Progenitor cell of endocrine pancreas (in vitro differentiated cells): ENCODE results near the gene ICE1. TPM values are rescaled to one million over a fixed set of nuclear protein-coding genes. Genes with fewer than 3 reads are reported as not detected.
"Not testable (repeated sequence)": the region's sequence is repeated elsewhere in the genome, so short reads cannot be mapped to it uniquely, and the experiment has no call there.

Experiments
- DNase-seq: peaks from one replicate; pipeline ENCODE4 v3.0.0; 2021; ENCODE audit warnings: low spot score; ENCODE audit not compliant: unreplicated experiment
- H3K27ac Mint-ChIP-seq: 2 replicates; pipeline ENCODE4 v1.8.0; 2021; ENCODE audit warnings: mild to moderate bottlenecking, moderate library complexity, mixed read lengths
- H3K27me3 Mint-ChIP-seq: 2 replicates; pipeline ENCODE4 v1.8.0; 2021; ENCODE audit warnings: mixed read lengths
- H3K36me3 Mint-ChIP-seq: 2 replicates; pipeline ENCODE4 v1.8.0; 2022; ENCODE audit warnings: mixed read lengths; ENCODE audit not compliant: insufficient read depth
- H3K4me1 Mint-ChIP-seq: 2 replicates; pipeline ENCODE4 v1.8.0; 2021; ENCODE audit warnings: low read depth, mixed read lengths
- H3K4me3 Mint-ChIP-seq: 2 replicates; pipeline ENCODE4 v1.8.0; 2021; ENCODE audit warnings: low read depth, mild to moderate bottlenecking, moderate library complexity, mixed read lengths
- H3K9me3 Mint-ChIP-seq: 2 replicates; pipeline ENCODE4 v1.8.0; 2021; ENCODE audit warnings: low read depth, mixed read lengths
- total RNA-seq: library from RNA; stranded (reverse); gene quantifications from 2 replicates; pipeline ENCODE4 v1.2.1, GENCODE V29; 2021
- TF ChIP-seq, protein P1 (sequence below): fragments of 200-600 bp; sonication (generic); IDR thresholded peaks from one replicate; pipeline ENCODE4 v1.5.0; 2021; ENCODE audit warnings: antibody characterized with exemption, mild to moderate bottlenecking; ENCODE audit not compliant: unreplicated experiment

The ICE1 gene
- total RNA-seq, 1 donor from 2014 or later, result 40.0 TPM

DNA sequence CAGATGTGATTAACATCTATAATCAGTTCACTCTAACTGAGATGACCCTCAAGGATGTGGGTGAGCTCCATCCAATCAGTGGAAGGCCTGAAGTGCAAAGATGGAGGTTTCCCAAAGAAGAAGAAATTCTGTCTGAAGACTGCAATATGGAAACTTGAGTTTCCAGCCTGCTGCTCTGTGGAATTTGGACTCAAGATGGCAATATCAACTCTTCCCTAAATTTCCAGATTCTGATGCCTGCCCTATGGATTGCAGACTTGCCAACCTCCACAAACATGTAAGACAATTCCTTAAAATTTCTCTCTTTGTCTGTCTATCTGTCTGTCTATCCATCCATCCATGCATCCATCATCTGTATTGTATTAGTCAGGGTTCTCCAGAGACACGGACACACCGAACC, 85.9 kb downstream of the ICE1 start:
- Mint-ChIP-seq H3K27ac (no peak overlapping the region), H3K9me3 (peaks cover 9% of the 10 kb centered on the region), H3K36me3 (no peaks in the 10 kb centered on the region), H3K4me3 (no peak overlapping the region), H3K4me1 (peaks cover 5% of the 10 kb centered on the region), H3K27me3 (peaks cover 3% of the 10 kb centered on the region)
- DNase-seq, result no peak
- TF ChIP-seq, protein P1, sequence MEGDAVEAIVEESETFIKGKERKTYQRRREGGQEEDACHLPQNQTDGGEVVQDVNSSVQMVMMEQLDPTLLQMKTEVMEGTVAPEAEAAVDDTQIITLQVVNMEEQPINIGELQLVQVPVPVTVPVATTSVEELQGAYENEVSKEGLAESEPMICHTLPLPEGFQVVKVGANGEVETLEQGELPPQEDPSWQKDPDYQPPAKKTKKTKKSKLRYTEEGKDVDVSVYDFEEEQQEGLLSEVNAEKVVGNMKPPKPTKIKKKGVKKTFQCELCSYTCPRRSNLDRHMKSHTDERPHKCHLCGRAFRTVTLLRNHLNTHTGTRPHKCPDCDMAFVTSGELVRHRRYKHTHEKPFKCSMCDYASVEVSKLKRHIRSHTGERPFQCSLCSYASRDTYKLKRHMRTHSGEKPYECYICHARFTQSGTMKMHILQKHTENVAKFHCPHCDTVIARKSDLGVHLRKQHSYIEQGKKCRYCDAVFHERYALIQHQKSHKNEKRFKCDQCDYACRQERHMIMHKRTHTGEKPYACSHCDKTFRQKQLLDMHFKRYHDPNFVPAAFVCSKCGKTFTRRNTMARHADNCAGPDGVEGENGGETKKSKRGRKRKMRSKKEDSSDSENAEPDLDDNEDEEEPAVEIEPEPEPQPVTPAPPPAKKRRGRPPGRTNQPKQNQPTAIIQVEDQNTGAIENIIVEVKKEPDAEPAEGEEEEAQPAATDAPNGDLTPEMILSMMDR, result no peak

DNA sequence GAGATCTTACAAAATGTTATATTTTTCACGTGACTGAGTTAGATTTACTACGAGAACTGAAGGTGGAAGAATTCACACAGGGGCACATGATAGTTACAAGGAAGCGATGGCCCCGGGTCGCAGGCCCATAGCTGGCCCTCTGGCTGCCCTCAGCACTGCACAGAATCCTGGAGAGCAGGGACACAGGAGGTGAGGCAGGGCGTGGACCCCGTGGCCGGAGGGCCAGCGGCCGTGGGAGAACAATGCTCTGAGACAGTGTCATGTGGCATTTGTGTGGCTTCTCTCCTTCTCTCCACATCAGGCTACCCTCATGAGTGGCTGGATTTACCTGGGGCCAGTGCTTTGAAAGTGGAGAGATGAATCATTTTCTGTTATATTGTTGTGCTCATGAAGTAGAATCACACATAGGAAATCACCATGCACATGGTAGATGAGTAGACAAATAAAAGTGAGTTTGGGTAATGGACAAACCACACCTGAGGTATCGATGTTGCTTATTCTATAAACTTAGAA, 89.5 kb downstream of the ICE1 start:
- Mint-ChIP-seq H3K36me3 (no peaks in the 10 kb centered on the region), H3K4me3 (no peak overlapping the region), H3K27ac (no peak overlapping the region), H3K4me1 (peaks cover 5% of the 10 kb centered on the region), H3K27me3 (peaks cover 3% of the 10 kb centered on the region), H3K9me3 (peaks cover 7% of the 10 kb centered on the region)
- DNase-seq, result no peak
- TF ChIP-seq, protein P1, result no peak

DNA sequence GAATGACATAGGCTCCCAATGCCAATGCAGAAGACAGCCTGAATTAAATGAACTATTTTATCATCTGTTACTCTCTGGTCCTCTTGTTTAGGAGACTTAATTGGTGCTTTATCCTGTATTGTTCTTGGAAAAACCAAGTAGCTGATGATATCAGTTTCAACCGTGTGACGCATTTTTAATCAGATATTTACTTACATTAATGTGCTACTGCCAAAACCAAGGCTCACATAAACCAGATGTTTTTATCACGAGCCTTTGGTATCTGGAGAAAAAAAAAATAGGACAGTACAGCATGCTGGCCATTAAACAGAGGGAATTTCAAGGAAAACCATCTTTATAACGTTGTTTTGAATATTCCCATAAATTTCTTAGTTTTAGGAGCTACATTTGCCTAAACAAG, 90.1 kb downstream of the ICE1 start:
- H3K27ac Mint-ChIP-seq, result no peak overlapping the region
- H3K4me1 Mint-ChIP-seq, result peaks cover 5% of the 10 kb centered on the region
- DNase-seq, result no peak
- TF ChIP-seq, protein P1, result no peak
- H3K36me3 Mint-ChIP-seq, result no peaks in the 10 kb centered on the region
- H3K4me3 Mint-ChIP-seq, result no peak overlapping the region
- H3K9me3 Mint-ChIP-seq, result peaks cover 7% of the 10 kb centered on the region
- H3K27me3 Mint-ChIP-seq, result peaks cover 3% of the 10 kb centered on the region

DNA sequence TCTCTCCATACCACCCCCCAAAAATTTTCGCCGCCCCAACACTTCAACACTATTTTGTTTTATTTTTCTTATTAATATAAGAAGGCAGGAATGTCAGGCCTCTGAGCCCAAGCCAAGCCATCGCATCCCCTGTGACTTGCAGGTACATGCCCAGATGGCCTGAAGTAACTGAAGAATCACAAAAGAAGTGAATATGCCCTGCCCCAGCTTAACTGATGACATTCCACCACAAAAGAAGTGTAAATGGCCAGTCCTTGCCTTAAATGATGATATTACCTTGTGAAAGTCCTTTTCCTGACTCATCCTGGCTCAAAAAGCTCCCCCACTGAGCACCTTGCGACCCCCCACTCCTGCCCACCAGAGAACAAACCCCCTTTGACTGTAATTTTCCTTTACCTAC, 98.1 kb downstream of the ICE1 start:
- not testable (repeated sequence) for H3K36me3 Mint-ChIP-seq, DNase-seq, H3K9me3 Mint-ChIP-seq, H3K27ac Mint-ChIP-seq, H3K4me1 Mint-ChIP-seq, H3K27me3 Mint-ChIP-seq, H3K4me3 Mint-ChIP-seq

DNA sequence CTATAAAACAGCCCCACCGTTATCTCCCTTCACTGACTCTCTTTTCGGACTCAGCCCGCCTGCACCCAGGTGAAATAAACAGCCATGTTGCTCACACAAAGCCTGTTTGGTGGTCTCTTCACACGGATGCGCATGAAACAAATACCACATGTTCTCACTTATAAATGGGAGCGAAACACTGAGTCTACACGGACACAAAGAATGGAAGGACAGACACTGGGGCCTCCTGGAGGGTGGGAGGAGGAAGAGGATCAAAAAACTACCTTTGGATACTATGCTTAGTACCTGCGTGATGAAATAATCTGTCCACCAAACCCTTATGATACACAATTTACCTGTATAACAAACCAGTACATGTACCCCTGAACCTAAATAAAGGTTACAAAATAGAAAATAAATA, 98.6 kb downstream of the ICE1 start:
- H3K36me3 Mint-ChIP-seq, result no peaks in the 10 kb centered on the region
- TF ChIP-seq, protein P1, result no peak
- DNase-seq, result no peak
- no peak overlapping the region for H3K27ac Mint-ChIP-seq
- H3K27me3 Mint-ChIP-seq, result peaks cover 13% of the 10 kb centered on the region
- H3K4me3 Mint-ChIP-seq, result no peak overlapping the region
- peaks cover 8% of the 10 kb centered on the region for H3K4me1 Mint-ChIP-seq
- peaks cover 7% of the 10 kb centered on the region for H3K9me3 Mint-ChIP-seq

DNA sequence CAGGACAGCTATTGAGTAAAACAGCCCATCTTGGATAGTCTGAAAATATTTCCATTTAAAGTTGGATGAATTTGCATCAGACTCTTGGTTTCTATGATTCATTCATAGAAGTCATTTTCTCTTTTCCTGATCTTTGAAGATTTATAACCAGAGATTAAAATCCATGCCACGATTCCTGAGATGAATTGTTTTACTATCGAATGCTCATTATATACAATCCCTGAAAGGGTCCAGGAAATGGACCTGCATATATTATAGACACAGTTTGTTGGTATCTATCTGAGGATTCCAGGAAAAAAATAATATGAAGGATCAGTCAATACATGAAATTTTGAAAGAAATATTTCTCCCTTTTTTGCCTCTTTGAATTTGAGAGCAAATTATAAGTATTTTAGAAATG, 99.0 kb downstream of the ICE1 start:
- Mint-ChIP-seq H3K9me3 (peaks cover 4% of the 10 kb centered on the region), H3K36me3 (no peaks in the 10 kb centered on the region), H3K4me1 (peaks cover 8% of the 10 kb centered on the region), H3K27me3 (peaks cover 14% of the 10 kb centered on the region), H3K4me3 (no peak overlapping the region), H3K27ac (no peak overlapping the region)
- TF ChIP-seq, protein P1, result no peak
- no peak for DNase-seq
